GM12864 (cell line): ENCODE data around the gene GRN.
"Not testable (repeated sequence)": the region's sequence is repeated elsewhere in the genome, so short reads cannot be mapped to it uniquely, and the experiment has no call there.

ENCODE experiments used
- DNase-seq: peaks from one replicate; pipeline ENCODE4 v3.0.0-alpha.2; 2011; ENCODE audit warnings: low read depth
- H3K4me3 ChIP-seq: 2 replicates; pipeline ENCODE4 v1.5.1; 2011; ENCODE audit warnings: mild to moderate bottlenecking, low read depth, low read length, control low read depth
- CTCF ChIP-seq: IDR thresholded peaks from 2 replicates; pipeline ENCODE4 v1.5.1; 2011; ENCODE audit warnings: low read depth, mild to moderate bottlenecking, moderate library complexity, low read length, control low read depth, inconsistent platforms; ENCODE audit errors: missing control alignments

The GRN gene

GRCh38 chr17:44322236-44322895 is 22.7 kb upstream of the GRN start:
- TF ChIP-seq CTCF: no peak
- no peak for DNase-seq
- no peak overlapping the region for H3K4me3 ChIP-seq

GRCh38 chr17:44323359-44324091 is 21.6 kb upstream of the GRN start:
- H3K4me3 ChIP-seq: peak overlapping the region; percentile 86
- DNase-seq: no peak
- TF ChIP-seq CTCF: no peak

- TF ChIP-seq CTCF: no peak
- peak overlapping the region; percentile 86 for H3K4me3 ChIP-seq
- no peak for DNase-seq
These were observed 21.0 kb upstream of the GRN start for GRCh38 chr17:44324092-44324570.

GRCh38 chr17:44324571-44325275 is 20.4 kb upstream of the GRN start, which contains the start of gene SLC25A39:
Gene SLC25A39, minus strand, starts transcription at chr17:44324823. Its CDS starts 1,261 bp downstream, at chr17:44323562.
- H3K4me3 ChIP-seq: peak within 1 kb of the TSS; percentile 86
- no peak for DNase-seq
- TF ChIP-seq CTCF: no peak

GRCh38 chr17:44326861-44327444 is 18.1 kb upstream of the GRN start:
- peak; percentile 89 for DNase-seq
- peak overlapping the region; percentile 53 for H3K4me3 ChIP-seq
- TF ChIP-seq CTCF: no peak

- TF ChIP-seq CTCF: no peak
- no peak for DNase-seq
- H3K4me3 ChIP-seq: no peak overlapping the region
These were observed 17.2 kb upstream of the GRN start for GRCh38 chr17:44327715-44328449.

GRCh38 chr17:44329516-44329915 is 15.6 kb upstream of the GRN start:
- not testable (repeated sequence) for DNase-seq

GRCh38 chr17:44330263-44330662 is 14.8 kb upstream of the GRN start:
- not testable (repeated sequence) for H3K4me3 ChIP-seq, DNase-seq

More at GRCh38 chr17:44329516-44329915, 15.6 kb upstream of the GRN start:
- H3K4me3 ChIP-seq: not testable (repeated sequence)
